Spleen (tissue), 13 donors: ENCODE results near the gene RNF130. TPM values are rescaled to one million over a fixed set of nuclear protein-coding genes. Genes with fewer than 3 reads are reported as not detected.

Experiments used
- DNase-seq: peaks from one replicate; pipeline ENCODE4 v3.0.0-alpha.2; 2020
- H3K27ac ChIP-seq, 8 donors: fragments of 200-600 bp; sonication (generic) in 7 of 8; 1 replicate in 4 of 8; 2 replicates in 4 of 8; pipeline versions ENCODE4 v1.5.0 to v1.8.0; 2016 to 2021; ENCODE audit warnings: inconsistent platforms in 4 of 8, mild to moderate bottlenecking in 4 of 8, moderate library complexity in 1 of 8
- H3K27me3 ChIP-seq, 7 donors: fragments of 200-600 bp; sonication (generic) in 6 of 7; replicated peaks in 1 of 7; 1 replicate in 4 of 7; 2 replicates in 3 of 7; pipeline versions ENCODE4 v1.5.0 to v1.8.0; 2016 to 2021; ENCODE audit warnings: inconsistent platforms in 3 of 7, mild to moderate bottlenecking in 1 of 7
- H3K36me3 ChIP-seq, 6 donors: fragments of 200-600 bp; sonication (generic) in 5 of 6; 1 replicate in 4 of 6; 2 replicates in 2 of 6; pipeline versions ENCODE4 v1.5.0 to v1.8.0; 2016 to 2021; ENCODE audit warnings: inconsistent platforms in 2 of 6
- H3K4me1 ChIP-seq, 6 donors: fragments of 200-600 bp; sonication (generic) in 5 of 6; 1 replicate in 3 of 6; 2 replicates in 3 of 6; pipeline versions ENCODE4 v1.5.0 to v1.8.0; 2016 to 2021; ENCODE audit warnings: inconsistent platforms in 3 of 6
- H3K4me3 ChIP-seq, 8 donors: fragments of 200-600 bp; sonication (generic) in 7 of 8; 1 replicate in 4 of 8; 2 replicates in 4 of 8; pipeline versions ENCODE4 v1.5.0 to v1.8.0; 2016 to 2021; ENCODE audit warnings: inconsistent platforms in 4 of 8, mild to moderate bottlenecking in 4 of 8, moderate library complexity in 2 of 8
- H3K9me3 ChIP-seq, 8 donors: fragments of 200-600 bp; sonication (generic) in 7 of 8; 1 replicate in 4 of 8; 2 replicates in 4 of 8; pipeline versions ENCODE4 v1.5.0 to v1.8.0; 2016 to 2021; ENCODE audit warnings: inconsistent platforms in 4 of 8
- CTCF ChIP-seq, 11 experiments: fragments of 200-600 bp in 7 of 11; fragments of 450-650 bp in 4 of 11; sonication (generic) in 4 of 11; IDR thresholded peaks in 8 of 11; conservative IDR thresholded peaks in 3 of 11; 1 replicate in 7 of 11; 2 replicates in 4 of 11; pipeline versions ENCODE4 v1.4.0 to v1.8.0; 2016 to 2021; ENCODE audit warnings: antibody characterized with exemption in 11 of 11, inconsistent platforms in 4 of 11, mild to moderate bottlenecking in 1 of 11
- POLR2A ChIP-seq, 3 donors: fragments of 450-650 bp; IDR thresholded peaks; one replicate each; pipeline ENCODE4 v1.5.1; 2017; ENCODE audit warnings: antibody characterized with exemption in 3 of 3, mild to moderate bottlenecking in 1 of 3
- POLR2AphosphoS5 ChIP-seq, 3 donors: sonication (generic); formaldehyde crosslinking; IDR thresholded peaks; one replicate each; pipeline ENCODE4 v1.5.1; 2017; ENCODE audit warnings: antibody characterized with exemption in 3 of 3
- WGBS, 5 donors: extraction: QIAGEN DNeasy Blood & Tissue Kit in 3 of 5; methylation state at CpG; one replicate each; pipeline versions ENCODE4 v1.1.5 to v1.1.7; 2013 to 2018; 5-methylcytosine and 5-hydroxymethylcytosine counted together
- intact Hi-C: fragments of 100-400 bp; cut with DNase I; formaldehyde crosslinking; loops from one replicate; pipeline ENCODE4 v1.15.0; 2023; ENCODE audit warnings: low total_unique reads
- long read RNA-seq, 2 donors: transcript quantifications; one replicate each; lab custom pipeline, GENCODE V29; 2026
- polyA plus RNA-seq, 3 donors: library from polyadenylated mRNA; stranded (reverse); fragments of 200-250 nt; gene quantifications; one replicate each; pipeline ENCODE4 v1.2.1, GENCODE V29; 2013
- total RNA-seq, 7 donors: library from RNA; depleted of rRNA in 3 of 7; stranded (reverse); fragments of >200 nt in 3 of 7; fragmentation: NEBNext Ultra II Directional in 4 of 7; extraction: Animal tissue kit (Norgen Biotek cat#: 25700) in 4 of 7; gene quantifications; one replicate each; pipeline versions ENCODE4 v1.1.0 to v1.2.1, GENCODE V29; 2016 to 2021
- donor health status: healthy with polysubstance abuse.
- donor health status: DM: no; HTN: no; CAD: no; lungs with moderate emphysema.
- donor health status: DM: no; HTN: no; CAD: no.
- donor health status: Bipolar disorder and iron deficiency.
- donor health status: healthy.
- donor health status: DM: no; HTN: no; CAD: no.
- donor health status: DM: yes; HTN: yes; CAD: no.

RNF130 gene
- total RNA-seq (100 to 1,000 TPM in 1 of 7 donors, 10 to 100 TPM in 6; 64.5 to 119 (median 84.1) TPM), polyA plus RNA-seq (10 to 100 TPM; 44.1 to 57.0 (median 45.4) TPM)
- long read RNA-seq, donor 1, transcript RNF130-205 (9 exons, 2,263 nt): major isoform, 41 of 71 reads
- long read RNA-seq, donor 1, partial matches to known transcripts: 27 of 71 reads
- long read RNA-seq, donor 1, other reads (novel, unspliced or antisense): 0 of 71 reads
- long read RNA-seq, donor 2, transcript RNF130-205 (9 exons, 2,263 nt): major isoform, 27 of 47 reads
- long read RNA-seq, donor 2, partial matches to known transcripts: 18 of 47 reads
- long read RNA-seq, donor 2, other reads (novel, unspliced or antisense): 0 of 47 reads

GRCh38 chr5:180071531-180072255 is at the start of gene RNF130:
Gene RNF130, minus strand, starts transcription at chr5:180071759. Its CDS starts 57 bp downstream, at chr5:180071702.
- no peaks in the 10 kb centered on the region for H3K36me3 ChIP-seq
- intact Hi-C loops: no loop called here
- TF ChIP-seq POLR2AphosphoS5 (IDR thresholded peaks at IDR 0.05) (peak; percentile 86 to 93 (median 90)), CTCF (IDR thresholded peaks at IDR 0.05 in 8 of 11, conservative IDR thresholded peaks at IDR 0.05 in 3 of 11) (peak in 4 of 11 experiments; percentile 5 to 28 (median 15)), POLR2A (IDR thresholded peaks at IDR 0.05) (peak in 1 of 3 donors; percentile 82)
- DNase-seq: peak; percentile 99
- H3K4me1 ChIP-seq: peaks cover 10 to 54% (median 27%) of the 10 kb centered on the region in 6 donors
- H3K4me3 ChIP-seq: peak within 1 kb of the TSS; percentile 47 to 94 (median 80)
- H3K9me3 ChIP-seq: peaks cover 0 to 4% (median 0%) of the 10 kb centered on the region in 8 donors
- no peaks in the 10 kb centered on the region for H3K27me3 ChIP-seq
- 0 to 1% (median 1%) methylated on average over 13 to 113 of the region's 113 CpGs for WGBS, 5 donors
- H3K27ac ChIP-seq: peak within 1 kb of the TSS; percentile 90 to 98 (median 97)

- peaks cover 0 to 4% (median 0%) of the 10 kb centered on the region in 6 donors for H3K4me1 ChIP-seq
- intact Hi-C loops: no loop called here
- no peaks in the 10 kb centered on the region for H3K9me3 ChIP-seq
- WGBS, 5 donors: 71 to 92% (median 82%) methylated on average over 13 to 28 of the region's 28 CpGs
- H3K4me3 ChIP-seq: no peak overlapping the region
- no peaks in the 10 kb centered on the region for H3K36me3 ChIP-seq
- TF ChIP-seq CTCF (IDR thresholded peaks at IDR 0.05 in 8 of 11, conservative IDR thresholded peaks at IDR 0.05 in 3 of 11) (no peak), POLR2AphosphoS5 (IDR thresholded peaks at IDR 0.05) (no peak), POLR2A (IDR thresholded peaks at IDR 0.05) (no peak)
- no peak overlapping the region for H3K27ac ChIP-seq
- peak; percentile 58 for DNase-seq
- peaks cover 0 to 28% (median 0%) of the 10 kb centered on the region in 7 donors for H3K27me3 ChIP-seq
Measured at GRCh38 chr5:180120237-180121101, 48.9 kb upstream of the RNF130 start.

GRCh38 chr5:180119903-180120236 is 48.3 kb upstream of the RNF130 start:
- DNase-seq: no peak
- 87 to 100% (median 90%) methylated on average over 2 to 12 of the region's 12 CpGs for WGBS, 5 donors
- TF ChIP-seq POLR2AphosphoS5 (IDR thresholded peaks at IDR 0.05) (no peak), POLR2A (IDR thresholded peaks at IDR 0.05) (no peak), CTCF (IDR thresholded peaks at IDR 0.05 in 8 of 11, conservative IDR thresholded peaks at IDR 0.05 in 3 of 11) (no peak)
- intact Hi-C loops: no loop called here
- Histone ChIP-seq H3K27me3 (peaks cover 0 to 25% (median 0%) of the 10 kb centered on the region in 7 donors), H3K4me1 (peaks cover 0 to 4% (median 0%) of the 10 kb centered on the region in 6 donors), H3K36me3 (no peaks in the 10 kb centered on the region), H3K4me3 (no peak overlapping the region), H3K9me3 (no peaks in the 10 kb centered on the region), H3K27ac (no peak overlapping the region)
